Neural progenitor cell (in vitro differentiated cells): Measurements from ENCODE around the gene TDG. TPM values are rescaled to one million over a fixed set of nuclear protein-coding genes. Genes with fewer than 3 reads are reported as not detected.
A peak's percentile ranks its signal among the peaks of the same experiment; 100 is the strongest.

ENCODE experiments used
- DNase-seq: peaks from one replicate; pipeline ENCODE4 v3.0.0-alpha.2; 2016; ENCODE audit warnings: low spot score
- H2AFZ ChIP-seq: fragments of 200-600 bp; sonication (generic); replicated peaks from 2 replicates; pipeline ENCODE4 v1.6.1; 2016; ENCODE audit warnings: antibody characterized with exemption
- H3F3A ChIP-seq: fragments of 200-600 bp; sonication (generic); 2 replicates; pipeline ENCODE4 v1.6.1; 2016; ENCODE audit warnings: antibody characterized with exemption, low read depth
- H3K27ac ChIP-seq: fragments of 200-600 bp; sonication (generic); 2 replicates; pipeline ENCODE4 v1.5.1; 2016; ENCODE audit warnings: mild to moderate bottlenecking
- H3K27me3 ChIP-seq: fragments of 200-600 bp; sonication (generic); 2 replicates; pipeline ENCODE4 v1.6.1; 2016; ENCODE audit warnings: mild to moderate bottlenecking, moderate library complexity
- H3K36me3 ChIP-seq: fragments of 200-600 bp; sonication (generic); 2 replicates; pipeline ENCODE4 v1.5.1; 2016
- H3K4me1 ChIP-seq: fragments of 200-600 bp; sonication (generic); 2 replicates; pipeline ENCODE4 v1.6.1; 2016; ENCODE audit warnings: mixed run types
- H3K4me2 ChIP-seq: fragments of 200-600 bp; sonication (generic); 2 replicates; pipeline ENCODE4 v1.6.1; 2016
- H3K4me3 ChIP-seq: fragments of 200-600 bp; sonication (generic); 2 replicates; pipeline ENCODE4 v1.5.1; 2016
- H3K79me2 ChIP-seq: fragments of 200-600 bp; sonication (generic); 2 replicates; pipeline ENCODE4 v1.6.1; 2016; ENCODE audit warnings: low read depth
- H3K9ac ChIP-seq: fragments of 200-600 bp; sonication (generic); 2 replicates; pipeline ENCODE4 v1.6.1; 2016
- H3K9me3 ChIP-seq: fragments of 200-600 bp; sonication (generic); 2 replicates; pipeline ENCODE4 v1.5.1; 2016; ENCODE audit warnings: low read depth
- H4K20me1 ChIP-seq: fragments of 200-600 bp; sonication (generic); 2 replicates; pipeline ENCODE4 v1.6.1; 2016; ENCODE audit warnings: low read depth
- H3K27ac Mint-ChIP-seq: 3 replicates; pipeline ENCODE4 v1.8.0; 2021; ENCODE audit warnings: mixed read lengths
- H3K27me3 Mint-ChIP-seq: 2 replicates; pipeline ENCODE4 v1.8.0; 2022; ENCODE audit warnings: low read depth, mild to moderate bottlenecking, inconsistent platforms, moderate library complexity, mixed read lengths; ENCODE audit not compliant: insufficient read depth
- H3K36me3 Mint-ChIP-seq: 3 replicates; pipeline ENCODE4 v1.8.0; 2021; ENCODE audit warnings: mixed read lengths
- H3K4me1 Mint-ChIP-seq: 3 replicates; pipeline ENCODE4 v1.8.0; 2021; ENCODE audit warnings: mixed read lengths
- H3K4me3 Mint-ChIP-seq: 3 replicates; pipeline ENCODE4 v1.8.0; 2021; ENCODE audit warnings: mild to moderate bottlenecking, moderate library complexity, mixed read lengths
- H3K9me3 Mint-ChIP-seq: 3 replicates; pipeline ENCODE4 v1.8.0; 2020; ENCODE audit warnings: mixed read lengths
- EZH2 ChIP-seq: fragments of 200-600 bp; sonication (generic); IDR thresholded peaks from 2 replicates; pipeline ENCODE4 v1.6.1; 2017; ENCODE audit warnings: antibody characterized with exemption, mild to moderate bottlenecking, moderate library complexity
- EZH2phosphoT487 ChIP-seq: fragments of 200-600 bp; sonication (generic); IDR thresholded peaks from 2 replicates; pipeline ENCODE4 v1.6.1; 2017; ENCODE audit warnings: antibody characterized with exemption
- total RNA-seq: library from RNA; depleted of rRNA; stranded (reverse); fragments of >200 nt; gene quantifications from 2 replicates; pipeline ENCODE4 v1.2.3, GENCODE V29; 2015; ENCODE audit warnings: low replicate concordance
- TF ChIP-seq, protein P1 (sequence below): fragments of 200-600 bp; sonication (generic); IDR thresholded peaks from 2 replicates; pipeline ENCODE4 v1.5.1; 2017; ENCODE audit warnings: antibody characterized with exemption, mild to moderate bottlenecking

TDG gene
- total RNA-seq, 1 donor from 2014 or later = 88.1 TPM

DNA sequence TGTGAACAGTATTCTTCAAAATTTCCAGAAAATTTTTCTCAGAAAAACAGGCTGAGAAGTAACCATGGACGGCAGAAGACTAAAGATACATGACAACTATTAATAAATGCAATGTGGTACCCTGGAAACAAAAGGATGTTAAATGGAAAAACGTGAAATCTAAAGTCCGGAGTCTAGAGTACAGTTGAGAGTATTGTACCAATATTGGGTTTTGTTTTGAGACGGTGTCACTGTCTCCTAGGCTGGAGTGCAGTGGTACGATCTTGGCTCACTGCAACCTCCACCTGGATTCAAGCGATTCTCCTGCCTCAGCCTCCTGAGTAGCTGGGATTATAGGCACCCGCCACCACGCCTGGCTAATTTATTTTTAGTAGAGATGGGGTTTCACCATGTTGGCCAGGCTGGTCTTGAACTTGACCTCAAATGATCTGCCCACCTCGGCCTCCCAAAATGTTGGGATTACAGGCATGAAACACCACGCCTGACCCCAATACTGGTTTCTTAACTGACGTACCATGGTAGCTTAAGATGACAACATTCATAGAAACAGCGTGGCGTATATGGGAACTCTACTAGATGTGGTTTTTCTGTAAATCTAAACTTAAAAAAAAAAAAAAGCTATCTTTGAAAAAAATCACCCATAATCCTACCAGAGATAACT lies 16.8 kb upstream of the TDG start:
- Histone ChIP-seq H3K9ac (no peak overlapping the region), H3K27me3 (no peaks in the 10 kb centered on the region), H3K4me3 (no peak overlapping the region), H3K4me2 (no peak overlapping the region), H3K36me3 (peaks cover 10% of the 10 kb centered on the region), H4K20me1 (peaks cover 10% of the 10 kb centered on the region), H3K79me2 (peaks cover 34% of the 10 kb centered on the region), H3K27ac (peak overlapping the region; percentile 11), H3F3A (peaks cover 70% of the 10 kb centered on the region), H3K4me1 (no peaks in the 10 kb centered on the region), H2AFZ (no peak overlapping the region), H3K9me3 (no peaks in the 10 kb centered on the region)
- no peak overlapping the region for H3K4me3 Mint-ChIP-seq
- H3K9me3 Mint-ChIP-seq = no peaks in the 10 kb centered on the region
- no peak overlapping the region for H3K27ac Mint-ChIP-seq
- TF ChIP-seq EZH2 = no peak
- TF ChIP-seq EZH2phosphoT487 = no peak
- TF ChIP-seq, protein P1, sequence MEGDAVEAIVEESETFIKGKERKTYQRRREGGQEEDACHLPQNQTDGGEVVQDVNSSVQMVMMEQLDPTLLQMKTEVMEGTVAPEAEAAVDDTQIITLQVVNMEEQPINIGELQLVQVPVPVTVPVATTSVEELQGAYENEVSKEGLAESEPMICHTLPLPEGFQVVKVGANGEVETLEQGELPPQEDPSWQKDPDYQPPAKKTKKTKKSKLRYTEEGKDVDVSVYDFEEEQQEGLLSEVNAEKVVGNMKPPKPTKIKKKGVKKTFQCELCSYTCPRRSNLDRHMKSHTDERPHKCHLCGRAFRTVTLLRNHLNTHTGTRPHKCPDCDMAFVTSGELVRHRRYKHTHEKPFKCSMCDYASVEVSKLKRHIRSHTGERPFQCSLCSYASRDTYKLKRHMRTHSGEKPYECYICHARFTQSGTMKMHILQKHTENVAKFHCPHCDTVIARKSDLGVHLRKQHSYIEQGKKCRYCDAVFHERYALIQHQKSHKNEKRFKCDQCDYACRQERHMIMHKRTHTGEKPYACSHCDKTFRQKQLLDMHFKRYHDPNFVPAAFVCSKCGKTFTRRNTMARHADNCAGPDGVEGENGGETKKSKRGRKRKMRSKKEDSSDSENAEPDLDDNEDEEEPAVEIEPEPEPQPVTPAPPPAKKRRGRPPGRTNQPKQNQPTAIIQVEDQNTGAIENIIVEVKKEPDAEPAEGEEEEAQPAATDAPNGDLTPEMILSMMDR = no peak
- peaks cover 43% of the 10 kb centered on the region for H3K36me3 Mint-ChIP-seq
- H3K27me3 Mint-ChIP-seq = no peaks in the 10 kb centered on the region
- DNase-seq = no peak
- H3K4me1 Mint-ChIP-seq = no peaks in the 10 kb centered on the region

DNA sequence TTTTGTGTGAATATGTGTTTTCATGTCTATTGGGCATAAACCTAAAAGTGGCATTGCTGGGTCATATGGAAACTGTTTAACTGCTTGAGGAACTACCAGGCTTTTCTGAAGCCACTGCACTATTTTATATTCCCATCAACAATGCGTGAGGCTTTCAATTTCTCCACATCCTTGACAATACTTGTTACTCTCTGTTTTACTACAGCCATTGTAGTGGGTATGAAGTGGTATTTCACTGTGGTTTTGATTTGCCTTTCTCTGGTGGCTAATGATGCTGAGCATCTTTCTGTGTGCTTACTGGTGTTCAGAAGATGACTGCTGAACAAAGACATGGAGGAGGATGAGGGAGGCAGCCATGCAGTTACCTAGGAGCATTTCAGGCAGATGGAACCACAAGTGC lies 13.2 kb upstream of the TDG start:
- Histone ChIP-seq H2AFZ (no peak overlapping the region), H3K9ac (no peak overlapping the region), H3K4me2 (no peak overlapping the region), H3F3A (peaks cover 64% of the 10 kb centered on the region), H3K27me3 (no peaks in the 10 kb centered on the region), H3K79me2 (peaks cover 64% of the 10 kb centered on the region), H3K4me1 (peaks cover 7% of the 10 kb centered on the region), H3K27ac (no peak overlapping the region), H3K9me3 (no peaks in the 10 kb centered on the region), H4K20me1 (peaks cover 10% of the 10 kb centered on the region), H3K4me3 (no peak overlapping the region), H3K36me3 (peaks cover 6% of the 10 kb centered on the region)
- peaks cover 15% of the 10 kb centered on the region for H3K4me1 Mint-ChIP-seq
- H3K27ac Mint-ChIP-seq = no peak overlapping the region
- H3K9me3 Mint-ChIP-seq = no peaks in the 10 kb centered on the region
- peaks cover 31% of the 10 kb centered on the region for H3K36me3 Mint-ChIP-seq
- DNase-seq = no peak
- peaks cover 4% of the 10 kb centered on the region for H3K27me3 Mint-ChIP-seq
- TF ChIP-seq EZH2phosphoT487 (no peak), EZH2 (no peak)
- TF ChIP-seq, protein P1 = no peak
- no peak overlapping the region for H3K4me3 Mint-ChIP-seq

DNA sequence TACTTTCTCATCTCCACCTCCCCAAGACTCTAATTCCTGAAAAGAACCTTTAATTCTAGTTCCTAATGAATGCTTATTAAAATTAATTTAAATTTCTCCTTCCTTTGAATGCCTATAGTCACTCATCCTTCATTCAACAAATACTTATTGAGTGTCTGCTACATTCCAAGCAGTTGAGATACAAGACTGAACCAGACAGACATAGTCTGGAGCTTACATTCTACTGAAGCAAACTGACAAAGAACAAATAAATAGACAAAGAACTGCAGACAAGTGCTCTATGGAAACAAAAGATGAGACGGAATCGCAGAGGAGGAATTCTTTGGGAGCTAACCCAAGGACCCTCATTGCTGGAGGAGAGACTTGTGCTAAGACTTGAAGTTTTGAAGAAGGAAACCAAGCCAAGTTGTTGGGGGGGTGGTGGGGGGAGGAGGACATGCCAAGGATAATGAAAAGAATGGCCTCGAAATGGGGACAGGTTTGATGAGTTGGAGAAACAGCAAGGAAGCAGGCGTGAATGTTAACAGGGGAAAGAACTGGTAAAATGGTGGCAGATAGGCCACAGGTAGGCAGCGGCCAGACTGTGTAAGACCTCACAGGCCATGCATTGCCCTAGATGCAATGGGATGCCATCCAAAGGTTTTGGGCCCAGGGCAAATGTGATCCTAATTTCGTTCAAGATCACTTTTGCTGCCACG lies 9.7 kb upstream of the TDG start:
- peak; percentile 44 for DNase-seq
- no peaks in the 10 kb centered on the region for H3K9me3 ChIP-seq
- peaks cover 5% of the 10 kb centered on the region for H4K20me1 ChIP-seq
- TF ChIP-seq EZH2 = no peak
- no peak for TF ChIP-seq EZH2phosphoT487
- TF ChIP-seq, protein P1 = no peak
- no peak overlapping the region for H3K27ac ChIP-seq
- H3K4me2 ChIP-seq = peak overlapping the region; percentile 85
- no peak overlapping the region for H2AFZ ChIP-seq
- H3K79me2 ChIP-seq = peaks cover 58% of the 10 kb centered on the region
- H3K4me1 ChIP-seq = peaks cover 11% of the 10 kb centered on the region
- H3K27me3 ChIP-seq = no peaks in the 10 kb centered on the region
- H3K4me1 Mint-ChIP-seq = peaks cover 20% of the 10 kb centered on the region
- peak overlapping the region; percentile 92 for H3K27ac Mint-ChIP-seq
- H3K4me3 ChIP-seq = peak overlapping the region; percentile 92
- H3K9me3 Mint-ChIP-seq = no peaks in the 10 kb centered on the region
- H3K36me3 Mint-ChIP-seq = peaks cover 6% of the 10 kb centered on the region
- peak overlapping the region; percentile 88 for H3K4me3 Mint-ChIP-seq
- H3K9ac ChIP-seq = peak overlapping the region; percentile 85
- H3K27me3 Mint-ChIP-seq = peaks cover 7% of the 10 kb centered on the region
- H3K36me3 ChIP-seq = no peaks in the 10 kb centered on the region
- peaks cover 60% of the 10 kb centered on the region for H3F3A ChIP-seq
